HG03442 (cell line): ENCODE measurements around the gene CD58.
A peak's percentile ranks its signal among the peaks of the same experiment; 100 is the strongest.

ENCODE experiments used
- ATAC-seq: cut with Tn5 transposase; IDR thresholded peaks from one replicate; pipeline ENCODE4 v1.9.1; 2021; ENCODE audit warnings: mild to moderate bottlenecking, moderate library complexity; ENCODE audit not compliant: unreplicated experiment

Gene CD58

GRCh38 chr1:116494353-116494692 lies 76.5 kb downstream of the CD58 start:
- no peak for ATAC-seq

- ATAC-seq, result no peak
Measured at GRCh38 chr1:116493484-116494352, 77.1 kb downstream of the CD58 start.

GRCh38 chr1:116493036-116493435 lies 77.8 kb downstream of the CD58 start:
- no peak for ATAC-seq

GRCh38 chr1:116492358-116492811 lies 78.4 kb downstream of the CD58 start:
- no peak for ATAC-seq

GRCh38 chr1:116491700-116492357 lies 79.0 kb downstream of the CD58 start:
- no peak for ATAC-seq

- no peak for ATAC-seq
Measured at GRCh38 chr1:116490588-116490987, 80.2 kb downstream of the CD58 start.

GRCh38 chr1:116489231-116489697 lies 81.6 kb downstream of the CD58 start:
- ATAC-seq, result peak; percentile 51

GRCh38 chr1:116488071-116488470 lies 82.8 kb downstream of the CD58 start:
- ATAC-seq, result no peak

- ATAC-seq, result no peak
Measured at GRCh38 chr1:116487583-116487982, 83.2 kb downstream of the CD58 start.

GRCh38 chr1:116487031-116487430 lies 83.8 kb downstream of the CD58 start:
- ATAC-seq, result no peak

GRCh38 chr1:116486424-116486823 lies 84.4 kb downstream of the CD58 start:
- ATAC-seq, result no peak

GRCh38 chr1:116485976-116486375 lies 84.8 kb downstream of the CD58 start:
- ATAC-seq, result no peak

- peak; percentile 71 for ATAC-seq
Measured at GRCh38 chr1:116485071-116485735, 85.6 kb downstream of the CD58 start.

GRCh38 chr1:116483481-116484309 lies 87.1 kb downstream of the CD58 start:
- no peak for ATAC-seq

- ATAC-seq, result no peak
Measured at GRCh38 chr1:116482490-116482889, 88.3 kb downstream of the CD58 start.

- no peak for ATAC-seq
Measured at GRCh38 chr1:116481934-116482333, 88.9 kb downstream of the CD58 start.

GRCh38 chr1:116478621-116479020 lies 92.2 kb downstream of the CD58 start:
- no peak for ATAC-seq

- no peak for ATAC-seq
Measured at GRCh38 chr1:116477429-116477828, 93.4 kb downstream of the CD58 start.

- no peak for ATAC-seq
Measured at GRCh38 chr1:116476321-116476720, 94.5 kb downstream of the CD58 start.

GRCh38 chr1:116475850-116476218 lies 95.0 kb downstream of the CD58 start:
- ATAC-seq, result no peak
